ENCODE results near the gene CDS2.

DNA sequence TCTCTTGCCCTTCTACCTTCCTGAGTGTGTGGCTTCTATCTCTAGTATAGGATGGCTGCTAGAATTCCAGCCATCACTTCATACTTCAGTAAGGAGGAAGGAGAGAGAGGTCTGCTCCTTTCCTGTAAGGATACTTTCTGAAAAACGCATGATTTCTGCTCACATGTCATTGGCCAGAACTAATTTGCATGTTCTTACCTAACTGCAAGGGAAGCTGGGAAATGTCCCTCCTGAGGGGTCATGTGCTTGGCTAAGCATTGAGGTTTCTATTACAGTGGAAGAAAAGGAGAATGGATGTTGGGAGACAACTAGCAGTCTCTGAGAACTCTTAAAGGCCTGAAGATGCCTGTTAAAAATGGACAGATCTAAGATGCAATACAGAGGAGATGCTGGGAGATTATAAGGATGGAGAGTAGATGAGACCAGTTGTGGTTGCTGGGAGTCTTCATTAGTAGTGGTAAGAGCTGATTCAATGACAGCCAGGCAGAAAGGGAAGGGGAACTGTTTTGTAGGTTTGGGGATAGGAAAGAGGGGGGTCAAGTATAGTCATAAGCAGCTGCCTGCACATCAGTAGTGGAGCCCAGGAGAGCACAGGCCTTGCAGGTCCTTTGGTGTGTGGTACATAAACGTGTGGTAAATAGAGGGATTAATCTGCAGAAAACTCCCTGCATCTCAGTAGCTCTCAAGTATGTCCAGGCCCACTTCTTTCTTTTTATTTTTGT, 20.2 kb downstream of the CDS2 start:
- TF ChIP-seq, protein P1, sequence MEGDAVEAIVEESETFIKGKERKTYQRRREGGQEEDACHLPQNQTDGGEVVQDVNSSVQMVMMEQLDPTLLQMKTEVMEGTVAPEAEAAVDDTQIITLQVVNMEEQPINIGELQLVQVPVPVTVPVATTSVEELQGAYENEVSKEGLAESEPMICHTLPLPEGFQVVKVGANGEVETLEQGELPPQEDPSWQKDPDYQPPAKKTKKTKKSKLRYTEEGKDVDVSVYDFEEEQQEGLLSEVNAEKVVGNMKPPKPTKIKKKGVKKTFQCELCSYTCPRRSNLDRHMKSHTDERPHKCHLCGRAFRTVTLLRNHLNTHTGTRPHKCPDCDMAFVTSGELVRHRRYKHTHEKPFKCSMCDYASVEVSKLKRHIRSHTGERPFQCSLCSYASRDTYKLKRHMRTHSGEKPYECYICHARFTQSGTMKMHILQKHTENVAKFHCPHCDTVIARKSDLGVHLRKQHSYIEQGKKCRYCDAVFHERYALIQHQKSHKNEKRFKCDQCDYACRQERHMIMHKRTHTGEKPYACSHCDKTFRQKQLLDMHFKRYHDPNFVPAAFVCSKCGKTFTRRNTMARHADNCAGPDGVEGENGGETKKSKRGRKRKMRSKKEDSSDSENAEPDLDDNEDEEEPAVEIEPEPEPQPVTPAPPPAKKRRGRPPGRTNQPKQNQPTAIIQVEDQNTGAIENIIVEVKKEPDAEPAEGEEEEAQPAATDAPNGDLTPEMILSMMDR (IDR thresholded peaks at IDR 0.05; ENCODE audit: insufficient read depth, low read length, poor library complexity, severe bottlenecking): no peak
- no peak for TF ChIP-seq EZH2phosphoT487 (conservative IDR thresholded peaks at IDR 0.05; ENCODE audit: low read length)
